IMR-90 (cell line): ENCODE measurements around the gene PDZRN3.

Experiments used
- BHLHE40 ChIP-seq: fragments of 150-350 bp; IDR thresholded peaks from 2 replicates; pipeline ENCODE4 v1.6.1; 2016; ENCODE audit warnings: mild to moderate bottlenecking, low read depth, low read length
- CEBPB ChIP-seq: IDR thresholded peaks from 2 replicates; pipeline ENCODE4 v1.6.1; 2012; ENCODE audit warnings: low read depth, low read length, improper control_type of control experiment
- CHD1 ChIP-seq: IDR thresholded peaks from 2 replicates; pipeline ENCODE4 v1.6.1; 2012; ENCODE audit warnings: low read depth, low read length, improper control_type of control experiment
- MAZ ChIP-seq: IDR thresholded peaks from 2 replicates; pipeline ENCODE4 v1.6.1; 2012; ENCODE audit warnings: low read depth, mild to moderate bottlenecking, low read length, improper control_type of control experiment, moderate library complexity, borderline replicate concordance
- MXI1 ChIP-seq: IDR thresholded peaks from 2 replicates; pipeline ENCODE4 v1.6.1; 2012; ENCODE audit warnings: low read depth, mild to moderate bottlenecking, low read length, moderate library complexity, borderline replicate concordance
- NFE2L2 ChIP-seq: fragments of 150-350 bp; IDR thresholded peaks from 2 replicates; pipeline ENCODE4 v1.6.1; 2016; ENCODE audit warnings: low read depth, mild to moderate bottlenecking, low read length
- POLR2A ChIP-seq: IDR thresholded peaks from 2 replicates; pipeline ENCODE4 v1.6.1; 2012; ENCODE audit warnings: mild to moderate bottlenecking, low read depth, low read length
- RAD21 ChIP-seq: IDR thresholded peaks from 2 replicates; pipeline ENCODE4 v1.6.1; 2012; ENCODE audit warnings: low read length, improper control_type of control experiment
- RCOR1 ChIP-seq: IDR thresholded peaks from 2 replicates; pipeline ENCODE4 v1.6.1; 2012; ENCODE audit warnings: mild to moderate bottlenecking, low read length, improper control_type of control experiment; ENCODE audit not compliant: insufficient replicate concordance
- RFX5 ChIP-seq: IDR thresholded peaks from 2 replicates; pipeline ENCODE4 v1.8.0; 2012; ENCODE audit warnings: low read depth, mild to moderate bottlenecking, low read length, moderate library complexity
- SMC3 ChIP-seq: fragments of 150-350 bp; IDR thresholded peaks from 2 replicates; pipeline ENCODE4 v1.6.1; 2016; ENCODE audit warnings: low read depth, mild to moderate bottlenecking, antibody characterized with exemption, low read length, moderate library complexity
- TF ChIP-seq, protein P1 (sequence below): conservative IDR thresholded peaks from 2 replicates; pipeline ENCODE4 v1.5.1; 2012; ENCODE audit warnings: mild to moderate bottlenecking, low read depth, low read length, improper control_type of control experiment
- TF ChIP-seq, protein P2 (sequence below): fragments of 150-350 bp; IDR thresholded peaks from 2 replicates; pipeline ENCODE4 v1.6.1; 2016; ENCODE audit warnings: low read depth, mild to moderate bottlenecking, low read length, moderate library complexity, borderline replicate concordance

DNA sequence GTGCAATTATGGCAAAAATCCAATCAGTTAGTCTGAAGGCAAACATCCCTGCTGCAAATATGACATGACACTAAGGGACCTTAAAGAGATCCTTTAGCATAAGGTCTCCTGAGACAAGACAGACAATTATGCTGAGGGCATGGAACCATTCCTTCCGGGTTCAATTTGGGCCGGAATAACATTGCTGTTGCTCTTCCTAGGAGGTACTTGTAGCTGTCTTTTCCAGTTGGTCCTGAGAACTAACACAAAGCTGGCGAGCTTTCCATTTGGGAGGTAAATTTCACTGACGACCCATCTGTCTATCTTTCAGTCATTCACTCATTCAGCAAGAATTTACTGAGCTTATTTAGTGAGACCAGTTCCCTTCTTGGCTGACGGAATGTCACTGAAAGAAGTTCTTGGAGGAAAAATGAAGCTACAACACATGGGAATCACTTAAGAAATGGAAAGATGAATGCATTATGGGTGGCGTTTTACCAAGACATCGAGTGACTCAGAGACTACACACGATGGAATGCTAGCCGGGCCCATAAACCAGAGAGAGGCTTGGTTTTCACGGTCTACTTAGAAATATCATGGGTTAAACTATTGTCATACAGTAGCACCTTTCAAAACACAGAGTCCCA is 215.5 kb downstream of the PDZRN3 start:
- TF ChIP-seq, protein P1, sequence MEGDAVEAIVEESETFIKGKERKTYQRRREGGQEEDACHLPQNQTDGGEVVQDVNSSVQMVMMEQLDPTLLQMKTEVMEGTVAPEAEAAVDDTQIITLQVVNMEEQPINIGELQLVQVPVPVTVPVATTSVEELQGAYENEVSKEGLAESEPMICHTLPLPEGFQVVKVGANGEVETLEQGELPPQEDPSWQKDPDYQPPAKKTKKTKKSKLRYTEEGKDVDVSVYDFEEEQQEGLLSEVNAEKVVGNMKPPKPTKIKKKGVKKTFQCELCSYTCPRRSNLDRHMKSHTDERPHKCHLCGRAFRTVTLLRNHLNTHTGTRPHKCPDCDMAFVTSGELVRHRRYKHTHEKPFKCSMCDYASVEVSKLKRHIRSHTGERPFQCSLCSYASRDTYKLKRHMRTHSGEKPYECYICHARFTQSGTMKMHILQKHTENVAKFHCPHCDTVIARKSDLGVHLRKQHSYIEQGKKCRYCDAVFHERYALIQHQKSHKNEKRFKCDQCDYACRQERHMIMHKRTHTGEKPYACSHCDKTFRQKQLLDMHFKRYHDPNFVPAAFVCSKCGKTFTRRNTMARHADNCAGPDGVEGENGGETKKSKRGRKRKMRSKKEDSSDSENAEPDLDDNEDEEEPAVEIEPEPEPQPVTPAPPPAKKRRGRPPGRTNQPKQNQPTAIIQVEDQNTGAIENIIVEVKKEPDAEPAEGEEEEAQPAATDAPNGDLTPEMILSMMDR: no peak
- TF ChIP-seq MXI1 (no peak), RAD21 (no peak), MAZ (no peak), POLR2A (no peak), CEBPB (no peak), NFE2L2 (no peak), RFX5 (no peak), RCOR1 (no peak), CHD1 (no peak), BHLHE40 (no peak), SMC3 (no peak)
- TF ChIP-seq, protein P2, sequence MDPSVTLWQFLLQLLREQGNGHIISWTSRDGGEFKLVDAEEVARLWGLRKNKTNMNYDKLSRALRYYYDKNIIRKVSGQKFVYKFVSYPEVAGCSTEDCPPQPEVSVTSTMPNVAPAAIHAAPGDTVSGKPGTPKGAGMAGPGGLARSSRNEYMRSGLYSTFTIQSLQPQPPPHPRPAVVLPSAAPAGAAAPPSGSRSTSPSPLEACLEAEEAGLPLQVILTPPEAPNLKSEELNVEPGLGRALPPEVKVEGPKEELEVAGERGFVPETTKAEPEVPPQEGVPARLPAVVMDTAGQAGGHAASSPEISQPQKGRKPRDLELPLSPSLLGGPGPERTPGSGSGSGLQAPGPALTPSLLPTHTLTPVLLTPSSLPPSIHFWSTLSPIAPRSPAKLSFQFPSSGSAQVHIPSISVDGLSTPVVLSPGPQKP: no peak
